Measurements from ENCODE around the gene MAPK11.

DNA sequence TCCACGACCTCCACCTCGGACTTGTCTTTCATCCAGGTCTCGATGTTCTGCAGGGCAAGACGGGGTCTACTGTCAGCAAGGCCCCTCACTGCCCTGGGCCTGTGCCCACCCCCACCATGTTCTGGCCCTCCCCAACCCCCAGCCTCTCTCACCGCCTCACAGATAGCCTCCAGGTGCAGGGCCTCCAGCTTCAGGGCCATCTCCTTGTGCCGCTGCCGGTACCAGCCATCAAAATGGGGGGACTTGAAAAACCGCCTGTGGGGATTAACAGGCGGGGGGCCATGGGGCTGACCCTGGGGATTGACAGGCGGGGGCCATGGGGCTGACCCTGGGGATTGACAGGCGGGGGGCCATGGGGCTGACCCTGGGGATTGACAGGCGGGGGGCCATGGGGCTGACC is 42.2 kb upstream of the MAPK11 start:
- TF ChIP-seq, protein P1, sequence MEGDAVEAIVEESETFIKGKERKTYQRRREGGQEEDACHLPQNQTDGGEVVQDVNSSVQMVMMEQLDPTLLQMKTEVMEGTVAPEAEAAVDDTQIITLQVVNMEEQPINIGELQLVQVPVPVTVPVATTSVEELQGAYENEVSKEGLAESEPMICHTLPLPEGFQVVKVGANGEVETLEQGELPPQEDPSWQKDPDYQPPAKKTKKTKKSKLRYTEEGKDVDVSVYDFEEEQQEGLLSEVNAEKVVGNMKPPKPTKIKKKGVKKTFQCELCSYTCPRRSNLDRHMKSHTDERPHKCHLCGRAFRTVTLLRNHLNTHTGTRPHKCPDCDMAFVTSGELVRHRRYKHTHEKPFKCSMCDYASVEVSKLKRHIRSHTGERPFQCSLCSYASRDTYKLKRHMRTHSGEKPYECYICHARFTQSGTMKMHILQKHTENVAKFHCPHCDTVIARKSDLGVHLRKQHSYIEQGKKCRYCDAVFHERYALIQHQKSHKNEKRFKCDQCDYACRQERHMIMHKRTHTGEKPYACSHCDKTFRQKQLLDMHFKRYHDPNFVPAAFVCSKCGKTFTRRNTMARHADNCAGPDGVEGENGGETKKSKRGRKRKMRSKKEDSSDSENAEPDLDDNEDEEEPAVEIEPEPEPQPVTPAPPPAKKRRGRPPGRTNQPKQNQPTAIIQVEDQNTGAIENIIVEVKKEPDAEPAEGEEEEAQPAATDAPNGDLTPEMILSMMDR (IDR thresholded peaks at IDR 0.05; ENCODE audit: low read depth, low read length) = no peak
- TF ChIP-seq EZH2phosphoT487 (IDR thresholded peaks at IDR 0.05; ENCODE audit: low read depth) = no peak

Data from OCI-LY3 (cell line).